Coronary artery (tissue), 2 donors: Measurements from ENCODE around the gene CSKMT.
A peak's percentile ranks its signal among the peaks of the same experiment; 100 is the strongest.
"Not testable (repeated sequence)": the region's sequence is repeated elsewhere in the genome, so short reads cannot be mapped to it uniquely, and the experiment has no call there.

Experiments
- DNase-seq: peaks from one replicate; pipeline ENCODE4 v3.0.0-alpha.2; 2017; ENCODE audit warnings: low spot score
- H3K27ac ChIP-seq, 2 donors: fragments of 200-600 bp; sonication (generic); one replicate each; pipeline ENCODE4 v1.5.1; 2016 to 2019
- H3K4me3 ChIP-seq: fragments of 200-600 bp; sonication (generic); 2 replicates; pipeline ENCODE4 v1.5.1; 2016; ENCODE audit warnings: mild to moderate bottlenecking, moderate library complexity
- CTCF ChIP-seq: fragments of 200-600 bp; sonication (generic); IDR thresholded peaks from one replicate; pipeline ENCODE4 v1.5.1; 2019; ENCODE audit warnings: antibody characterized with exemption

Gene CSKMT

DNA sequence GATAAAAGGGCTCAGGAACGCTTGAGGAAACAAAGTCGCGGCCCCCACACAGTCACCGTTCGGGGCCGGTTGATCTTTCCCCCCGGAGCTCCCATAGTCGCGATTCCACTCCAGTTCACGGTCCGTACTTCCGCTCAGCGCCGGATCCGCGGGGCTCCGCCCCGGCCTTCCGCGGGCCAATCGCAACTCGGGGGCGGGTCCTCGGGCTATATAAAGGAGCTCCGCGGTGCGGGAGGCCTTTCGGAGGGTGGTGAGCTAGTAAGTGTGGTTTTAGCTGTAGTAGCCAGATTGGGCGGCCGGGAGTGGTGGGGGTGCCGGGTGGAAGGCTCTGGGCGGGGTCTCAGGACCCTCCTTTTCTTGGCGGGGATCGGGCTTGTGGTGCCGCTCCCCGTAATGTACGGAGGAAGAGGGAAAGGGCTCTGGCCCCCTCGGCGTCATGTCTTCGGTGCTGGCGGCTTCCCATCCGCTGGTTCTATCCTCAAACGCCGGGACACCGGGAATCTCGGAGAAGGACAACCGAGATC lies at the start of gene CSKMT, which contains the start of gene C11orf98:
TSS of gene CSKMT (plus strand) at position 238 of the 524 bp plus-strand sequence. CDS start 568 bp downstream, outside the sequence.
TSS of gene C11orf98 (minus strand) at position 136 of the 524 bp plus-strand sequence. CDS start at position 95, 41 bp downstream.
- DNase-seq = peak; percentile 98

GRCh38 chr11:62615521-62615920 lies 49.6 kb upstream of the CSKMT start:
- Histone ChIP-seq H3K27ac (no peak overlapping the region), H3K4me3 (no peak overlapping the region)
- no peak for DNase-seq
- TF ChIP-seq CTCF = no peak

More for the DNA sequence above, at the start of gene CSKMT, which contains the start of gene C11orf98:
- Histone ChIP-seq H3K27ac (peak within 1 kb of the TSS; percentile 55 to 93), H3K4me3 (peak within 1 kb of the TSS; percentile 86)
- TF ChIP-seq CTCF = no peak

- not testable (repeated sequence) for H3K27ac ChIP-seq, H3K4me3 ChIP-seq, DNase-seq
These were observed 48.2 kb upstream of the CSKMT start for GRCh38 chr11:62616957-62617356.

DNA sequence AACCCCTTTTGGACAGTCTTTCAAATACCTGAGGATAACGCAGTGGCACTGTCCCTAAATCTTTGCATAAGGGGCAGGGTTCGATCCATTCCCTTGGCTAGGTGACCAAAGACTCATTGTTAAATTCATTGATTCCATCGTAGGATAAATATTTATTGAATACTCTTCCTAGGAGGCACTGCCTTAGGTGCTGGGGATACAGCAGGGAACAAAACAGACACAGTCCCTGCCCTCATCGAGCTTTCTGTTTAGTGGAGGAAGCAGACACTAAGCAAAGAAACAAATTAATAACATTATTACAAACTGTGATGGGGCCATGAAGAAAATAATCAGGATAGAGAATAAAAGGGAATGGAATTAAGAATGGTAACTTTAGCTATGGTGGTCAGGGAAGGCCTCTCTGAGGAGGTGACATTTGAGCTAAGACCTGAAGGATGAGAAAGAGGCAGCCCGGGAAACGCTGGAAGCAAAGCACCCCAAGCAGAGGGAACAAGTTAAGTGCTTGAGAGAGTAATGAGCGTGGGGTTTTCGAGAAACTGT lies 44.0 kb upstream of the CSKMT start:
- H3K4me3 ChIP-seq = peak overlapping the region; percentile 78
- no peak for DNase-seq
- H3K27ac ChIP-seq = peak overlapping the region; percentile 55 to 90
- TF ChIP-seq CTCF = no peak

DNA sequence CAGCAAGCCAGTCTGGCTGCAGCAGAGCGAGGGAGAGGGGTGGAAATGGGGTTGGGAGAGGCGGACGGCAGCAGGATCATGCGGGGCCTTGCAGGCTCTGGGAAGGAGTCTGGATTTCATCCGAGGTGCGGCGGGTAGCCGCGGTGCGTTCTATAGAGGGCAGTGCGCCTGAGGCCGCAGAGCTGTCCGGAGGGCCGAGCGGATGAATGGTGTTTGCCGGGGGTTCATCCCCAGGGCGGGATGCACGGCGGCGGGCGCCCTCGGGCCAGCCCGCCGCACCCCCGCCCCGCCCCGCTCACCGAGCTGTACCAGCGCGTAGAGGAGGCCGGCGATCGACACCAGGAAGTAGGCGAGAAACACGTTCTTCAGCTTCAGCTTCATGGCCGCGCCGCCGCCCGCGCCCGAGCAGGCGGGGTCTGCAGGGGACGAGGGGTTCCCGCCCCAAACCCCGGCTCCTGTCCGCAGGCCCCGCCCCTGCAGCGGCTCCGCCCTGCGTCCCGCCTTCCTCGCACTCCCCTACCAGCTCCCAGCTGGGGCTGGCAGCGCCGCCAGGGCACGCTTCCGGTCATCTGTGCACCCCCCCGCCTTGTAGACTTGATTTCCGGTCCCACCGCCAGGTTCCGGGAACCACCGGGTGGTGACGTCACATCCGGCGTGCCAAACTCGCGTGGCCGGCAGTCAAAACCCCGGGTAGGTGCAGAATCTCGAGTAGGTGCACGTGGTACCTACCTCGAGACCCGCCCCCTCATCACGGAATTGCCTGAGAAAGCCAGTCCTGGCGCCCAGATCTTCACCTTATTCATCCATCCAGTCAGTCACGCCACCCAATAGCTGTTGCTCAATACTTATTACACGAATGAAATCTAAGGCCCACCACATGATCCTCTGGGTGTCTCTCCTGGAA lies 43.3 kb upstream of the CSKMT start, which contains the start of gene B3GAT3:
TSS of gene B3GAT3 (minus strand) at position 420 of the 904 bp plus-strand sequence. CDS start at position 381, 39 bp downstream.
- Histone ChIP-seq H3K4me3 (peak within 1 kb of the TSS; percentile 78), H3K27ac (peak within 1 kb of the TSS; percentile 55 to 90)
- TF ChIP-seq CTCF = no peak
- DNase-seq = peak; percentile 100

DNA sequence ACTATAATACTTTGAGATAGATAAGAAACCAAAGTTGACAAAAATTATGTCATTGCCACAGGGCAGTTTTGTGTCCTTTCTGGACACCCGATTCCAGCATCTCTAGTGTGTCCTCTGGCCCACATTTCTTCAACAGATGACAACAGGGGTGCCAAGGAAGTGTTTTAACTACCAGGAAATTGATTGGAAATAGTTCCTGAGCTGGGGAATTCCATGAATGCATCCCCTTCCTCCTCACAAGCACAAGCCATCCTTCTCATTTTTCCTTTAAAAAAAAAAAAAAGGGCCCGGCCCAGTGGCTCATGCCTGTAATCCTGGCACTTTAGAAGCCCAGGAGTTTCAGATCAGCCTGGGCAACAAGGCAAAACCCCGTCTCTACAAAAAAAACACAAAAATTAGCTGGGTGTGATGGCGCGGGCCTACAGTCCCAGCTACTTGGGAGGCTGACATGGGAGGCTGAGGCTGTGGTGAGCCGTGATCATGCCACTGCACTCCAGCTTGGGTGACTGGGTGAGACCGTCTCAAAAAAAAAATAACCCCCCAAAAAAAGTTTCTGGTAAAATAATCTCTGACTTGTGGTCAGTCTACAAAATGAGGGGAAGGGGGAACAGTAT lies 42.5 kb upstream of the CSKMT start:
- Histone ChIP-seq H3K4me3 (peak overlapping the region; percentile 78), H3K27ac (peak overlapping the region; percentile 55 to 90)
- no peak for TF ChIP-seq CTCF
- no peak for DNase-seq

DNA sequence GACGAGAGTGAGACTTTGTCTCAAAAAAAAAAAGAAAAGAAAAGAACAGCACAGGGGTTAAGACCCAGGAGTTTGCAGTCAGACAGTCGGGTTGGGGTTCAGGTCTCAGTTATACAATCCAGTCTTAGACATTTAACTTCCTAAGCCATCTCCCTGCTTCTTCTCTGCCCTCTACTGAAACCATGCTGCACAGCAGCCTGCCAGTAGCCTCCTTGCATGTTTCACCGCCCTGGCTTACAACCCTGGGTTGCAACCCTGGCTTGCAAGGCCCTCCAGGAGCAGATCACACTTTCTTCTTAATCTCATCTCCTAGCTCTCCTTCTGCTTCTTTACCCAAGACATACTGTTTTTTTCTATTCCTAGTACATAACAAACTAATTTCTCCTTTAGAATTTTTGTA lies 37.4 kb upstream of the CSKMT start:
- no peak for TF ChIP-seq CTCF
- H3K4me3 ChIP-seq = no peak overlapping the region
- no peak for DNase-seq
- no peak overlapping the region for H3K27ac ChIP-seq
